Measurements from ENCODE around the gene GNAQ.
A peak's percentile ranks its signal among the peaks of the same experiment; 100 is the strongest.

Gene GNAQ

GRCh38 chr9:77954666-77955015 is 77.0 kb downstream of the GNAQ start:
- no peak overlapping the region for H3K4me3 ChIP-seq (ENCODE audit: low read length)
- peak; percentile 31 for DNase-seq (ENCODE audit: low read depth)
- TF ChIP-seq CTCF (conservative IDR thresholded peaks at IDR 0.05; ENCODE audit: low read depth, low read length): no peak

- no peak for DNase-seq (ENCODE audit: low read depth)
- TF ChIP-seq CTCF (conservative IDR thresholded peaks at IDR 0.05; ENCODE audit: low read depth, low read length): no peak
- H3K4me3 ChIP-seq (ENCODE audit: low read length): no peak overlapping the region
Observed at GRCh38 chr9:77954013-77954665, 77.5 kb downstream of the GNAQ start.

DNA sequence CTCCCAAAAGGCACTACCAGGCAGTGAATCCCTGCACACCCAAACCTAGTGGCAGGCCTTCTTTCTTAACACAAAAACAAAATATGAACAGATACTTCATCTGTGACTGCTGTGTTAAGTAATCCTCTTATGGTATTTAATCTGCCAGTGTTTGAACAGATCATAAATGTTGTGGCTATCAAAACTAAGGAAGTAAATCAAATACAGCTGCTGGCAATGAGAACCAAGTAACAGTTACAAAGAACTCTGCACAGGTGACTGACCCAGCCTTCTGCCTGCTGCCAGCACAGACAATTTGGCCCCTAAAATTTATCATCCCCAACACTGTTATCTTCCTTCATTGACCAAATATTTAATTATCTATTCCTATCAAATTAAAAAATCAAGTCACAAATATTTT is 78.0 kb downstream of the GNAQ start:
- DNase-seq (ENCODE audit: low read depth): peak; percentile 43
- no peak for TF ChIP-seq CTCF (conservative IDR thresholded peaks at IDR 0.05; ENCODE audit: low read depth, low read length)
- no peak overlapping the region for H3K4me3 ChIP-seq (ENCODE audit: low read length)

- no peak overlapping the region for H3K4me3 ChIP-seq (ENCODE audit: low read length)
- no peak for DNase-seq (ENCODE audit: low read depth)
- TF ChIP-seq CTCF (conservative IDR thresholded peaks at IDR 0.05; ENCODE audit: low read depth, low read length): no peak
Observed at GRCh38 chr9:77952635-77953328, 78.8 kb downstream of the GNAQ start.

- TF ChIP-seq CTCF (conservative IDR thresholded peaks at IDR 0.05; ENCODE audit: low read depth, low read length): no peak
- no peak for DNase-seq (ENCODE audit: low read depth)
- H3K4me3 ChIP-seq (ENCODE audit: low read length): no peak overlapping the region
Observed at GRCh38 chr9:77951369-77951768, 80.2 kb downstream of the GNAQ start.

DNA sequence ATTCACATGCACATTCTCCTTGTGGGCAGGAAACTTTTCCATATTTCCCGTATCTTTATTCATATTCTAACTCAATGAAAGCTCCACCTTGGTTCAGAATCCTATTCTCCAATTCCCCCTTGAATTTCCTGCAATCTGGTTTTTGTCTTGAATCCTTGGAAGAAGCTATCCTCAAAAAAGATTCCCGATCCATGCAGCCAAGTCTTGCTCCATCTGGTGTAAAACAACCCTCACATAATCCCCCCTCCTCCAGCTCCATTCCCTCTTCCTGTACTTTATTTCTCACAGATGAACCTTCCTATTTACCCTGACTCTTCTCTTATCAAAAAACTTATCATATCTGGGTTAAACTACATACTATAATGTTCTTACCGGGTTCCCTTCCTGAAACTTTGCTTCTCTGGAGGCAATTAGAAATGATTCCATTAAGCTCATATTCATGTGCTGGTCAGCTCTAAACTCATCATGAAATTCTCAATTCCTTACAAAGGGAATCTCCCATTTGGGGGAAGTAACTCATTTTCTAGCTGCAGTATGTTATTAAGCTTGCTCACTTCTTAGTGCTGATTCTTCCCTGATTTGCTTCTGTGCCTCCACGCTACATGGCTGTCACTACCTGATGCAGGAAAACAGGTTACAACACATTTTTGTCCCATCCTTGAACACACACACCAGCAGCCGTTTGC is 81.7 kb downstream of the GNAQ start:
- no peak for DNase-seq (ENCODE audit: low read depth)
- no peak overlapping the region for H3K4me3 ChIP-seq (ENCODE audit: low read length)
- TF ChIP-seq CTCF (conservative IDR thresholded peaks at IDR 0.05; ENCODE audit: low read depth, low read length): no peak
